Non-pigmented ciliary epithelial cell (primary cell): ENCODE results near the gene HYCC2.
"Not testable (repeated sequence)": the region's sequence is repeated elsewhere in the genome, so short reads cannot be mapped to it uniquely, and the experiment has no call there.

Experiments
- DNase-seq: peaks from one replicate; pipeline ENCODE4 v3.0.0-alpha.2; 2010; ENCODE audit warnings: low read depth

Gene HYCC2

GRCh38 chr2:201071479-201072200, at the start of gene HYCC2, which contains the start of gene NDUFB3:
Gene HYCC2, minus strand, starts transcription at chr2:201071671. Its CDS starts 47,662 bp downstream, at chr2:201024009.
Gene NDUFB3, plus strand, starts transcription at chr2:201072001. Its CDS starts 6,882 bp downstream, at chr2:201078883.
- DNase-seq = peak; percentile 75

- DNase-seq = no peak
Measured at GRCh38 chr2:201118961-201119854, 47.7 kb upstream of the HYCC2 start.

- DNase-seq = no peak
Measured at GRCh38 chr2:201118121-201118960, 46.9 kb upstream of the HYCC2 start.

DNA sequence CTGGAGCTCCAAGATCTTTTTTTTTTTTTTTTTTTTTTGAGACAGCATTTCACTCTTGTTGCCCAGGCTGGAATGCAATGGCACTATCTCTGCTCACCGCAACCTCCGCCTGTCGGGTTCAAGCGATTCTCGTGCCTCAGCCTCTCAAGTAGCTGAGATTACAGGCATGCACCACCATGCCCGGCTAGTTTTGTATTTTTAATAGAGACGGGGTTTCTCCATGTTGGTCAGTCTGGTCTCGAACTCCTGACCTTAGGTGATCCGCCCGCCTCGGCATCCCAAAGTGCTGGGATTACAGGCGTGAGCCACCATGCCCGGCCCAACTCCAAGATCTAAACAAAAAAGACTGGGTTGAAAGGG, 46.2 kb upstream of the HYCC2 start:
- not testable (repeated sequence) for DNase-seq

- no peak for DNase-seq
Measured at GRCh38 chr2:201116959-201117734, 45.7 kb upstream of the HYCC2 start.

GRCh38 chr2:201116115-201116958, 44.9 kb upstream of the HYCC2 start, which contains the start of gene CFLAR:
Gene CFLAR, plus strand, starts transcription at chr2:201116164. Its CDS starts 13,702 bp downstream, at chr2:201129866.
- DNase-seq = no peak

- DNase-seq = no peak
Measured at GRCh38 chr2:201114846-201115245, 43.4 kb upstream of the HYCC2 start.

DNA sequence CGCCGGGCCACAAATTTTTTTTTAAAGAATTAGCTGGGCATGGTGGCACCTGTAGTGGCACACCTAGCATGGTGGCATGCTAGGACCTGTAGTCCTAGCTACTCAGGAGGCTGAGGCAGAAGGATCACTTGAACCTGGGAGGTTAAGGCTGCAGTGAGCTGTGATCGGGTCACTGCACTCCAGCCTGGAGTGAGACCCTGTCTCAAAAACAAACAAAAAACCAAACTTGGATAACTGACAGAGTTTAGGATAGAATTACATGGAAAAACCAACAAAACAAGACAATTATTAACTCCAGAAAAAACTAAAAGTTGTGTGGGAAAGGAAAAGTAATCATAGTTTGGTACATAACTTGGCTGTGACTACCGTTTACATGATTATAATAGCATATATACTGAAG, 42.9 kb upstream of the HYCC2 start:
- DNase-seq = no peak

DNA sequence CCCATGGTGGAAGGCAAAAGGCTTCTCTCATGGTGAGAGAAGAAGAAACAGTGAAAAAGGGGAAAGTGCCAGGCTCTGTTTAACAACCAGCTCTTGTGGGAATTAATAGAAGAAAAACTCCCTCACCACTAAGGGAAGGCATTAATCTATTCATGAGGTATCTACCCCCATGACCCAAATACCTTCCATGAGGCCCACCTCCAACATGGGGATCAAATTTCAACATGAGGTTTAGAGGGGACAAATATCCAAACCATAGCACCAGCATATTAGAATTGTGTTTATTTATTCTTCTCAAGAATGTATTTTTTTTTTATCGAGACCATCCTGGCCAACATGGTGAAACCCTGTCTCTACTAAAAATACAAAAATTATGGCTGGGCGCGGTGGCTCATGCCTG, 39.6 kb upstream of the HYCC2 start:
- no peak for DNase-seq

- DNase-seq = no peak
Measured at GRCh38 chr2:201110615-201111014, 39.1 kb upstream of the HYCC2 start.

DNA sequence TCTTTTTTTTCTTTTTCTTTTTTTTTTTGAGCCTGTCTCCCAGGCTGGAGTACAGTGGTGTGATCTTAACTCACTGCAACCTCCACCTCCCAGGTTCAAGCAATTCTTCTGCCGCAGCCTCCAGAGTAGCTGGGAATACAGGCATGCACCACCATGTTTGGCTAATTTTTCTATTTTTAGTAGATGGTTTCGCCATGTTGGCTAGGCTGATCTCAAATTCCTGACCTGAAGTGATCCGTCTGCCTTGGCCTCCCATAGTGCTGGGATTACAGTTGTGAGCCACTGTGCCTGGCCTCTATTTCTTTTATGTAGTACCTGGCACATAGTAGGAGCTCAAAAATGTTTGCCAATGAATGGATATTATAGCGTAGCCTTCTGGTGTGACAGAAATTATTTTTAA, 37.7 kb upstream of the HYCC2 start:
- no peak for DNase-seq

GRCh38 chr2:201108341-201108740, 36.9 kb upstream of the HYCC2 start:
- DNase-seq = no peak

DNA sequence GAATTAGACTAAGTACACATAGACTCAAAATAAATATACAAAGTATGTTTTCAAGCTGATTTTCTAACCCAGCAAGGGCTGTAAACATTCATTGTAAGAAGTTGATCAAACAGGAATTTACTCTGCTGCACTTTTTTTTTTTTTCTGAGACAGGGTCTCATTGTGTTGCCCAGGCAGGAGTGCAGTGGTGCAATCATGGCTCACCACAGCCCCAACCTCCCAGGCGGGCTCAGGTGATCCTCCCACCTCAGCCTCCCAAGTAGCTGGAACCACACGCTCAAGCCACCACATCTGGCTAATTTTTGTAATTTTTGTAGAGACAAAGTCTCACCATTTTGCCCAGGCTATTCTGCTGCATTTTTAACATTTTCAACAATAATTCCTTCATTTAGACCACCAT, 36.2 kb upstream of the HYCC2 start:
- no peak for DNase-seq

DNA sequence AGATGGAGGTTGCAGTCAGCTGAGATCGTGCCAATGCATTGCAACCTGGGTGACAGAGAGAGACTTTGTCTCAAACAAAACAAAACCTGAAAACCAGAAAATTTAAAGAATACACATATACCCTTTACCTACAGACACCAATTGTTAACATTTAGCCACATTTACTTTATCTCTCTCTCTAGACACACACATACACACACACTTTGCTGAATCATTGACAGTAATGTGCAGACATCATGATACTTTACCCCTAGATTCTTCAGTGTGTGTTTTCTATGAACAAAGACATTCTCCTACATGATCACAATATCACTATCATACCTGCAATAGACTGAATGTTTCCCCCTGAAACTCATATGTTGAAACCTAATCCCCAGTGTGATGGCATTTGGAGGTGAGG, 34.3 kb upstream of the HYCC2 start:
- DNase-seq = no peak

- no peak for DNase-seq
Measured at GRCh38 chr2:201100497-201100896, 29.0 kb upstream of the HYCC2 start.

- no peak for DNase-seq
Measured at GRCh38 chr2:201093573-201093972, 22.1 kb upstream of the HYCC2 start.

DNA sequence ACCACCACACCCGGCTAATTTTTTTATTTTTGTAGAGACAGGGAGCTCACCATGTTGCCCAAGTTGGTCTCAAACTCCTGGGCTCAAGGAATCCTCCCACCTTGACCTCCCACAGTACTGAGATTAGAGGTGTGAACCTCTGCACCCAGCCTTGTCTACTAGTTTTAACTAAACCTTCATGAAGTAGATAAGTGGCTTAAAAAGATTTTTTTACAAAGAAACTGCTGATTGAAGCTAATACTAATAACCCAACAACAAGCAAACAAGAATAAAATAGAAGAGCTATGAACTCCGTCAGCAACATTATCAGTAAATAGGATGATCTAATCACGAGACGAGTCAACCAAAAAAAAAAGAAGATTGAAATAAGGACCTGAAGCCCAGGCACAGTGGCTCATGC, 19.1 kb upstream of the HYCC2 start:
- no peak for DNase-seq

GRCh38 chr2:201084863-201085262, 13.4 kb upstream of the HYCC2 start:
- no peak for DNase-seq

DNA sequence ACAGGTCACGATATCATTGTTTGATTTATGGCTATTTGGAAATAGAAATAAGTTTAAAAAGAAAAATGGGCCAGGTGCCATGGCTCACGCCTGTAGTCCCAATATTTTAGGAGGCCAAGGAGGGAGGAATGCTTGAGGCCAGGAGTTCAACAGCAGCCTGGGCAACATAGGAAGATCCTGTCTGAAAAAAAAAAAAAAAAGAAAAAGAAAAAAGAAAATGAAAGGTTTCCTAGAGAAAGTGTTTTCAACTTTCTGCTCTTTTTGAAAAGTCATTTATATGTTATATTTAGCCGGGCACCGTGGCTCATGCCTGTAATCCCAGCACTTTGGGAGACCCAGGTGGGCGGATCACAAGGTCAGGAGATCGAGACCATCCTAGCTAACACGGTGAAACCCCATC, 3.5 kb upstream of the HYCC2 start:
- DNase-seq = no peak

DNA sequence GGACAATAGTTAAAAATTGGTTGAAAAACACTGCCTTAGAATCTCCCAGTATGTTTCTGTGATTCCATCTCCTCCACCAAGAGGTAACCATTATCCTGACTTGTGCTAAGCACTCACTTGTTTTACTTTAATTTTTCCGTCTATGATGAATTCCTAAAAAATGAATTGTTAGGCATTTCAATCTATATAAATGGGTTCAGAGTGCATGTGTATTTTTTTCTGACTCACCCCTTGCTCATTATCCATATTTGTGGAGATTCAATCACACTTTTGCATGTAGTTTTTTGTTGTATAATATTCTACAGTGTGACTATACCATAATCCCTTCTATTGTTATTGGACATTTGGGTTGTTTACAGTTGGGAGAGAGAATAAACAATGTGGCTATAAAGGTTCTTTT, 1.6 kb upstream of the HYCC2 start:
- DNase-seq = no peak

GRCh38 chr2:201072201-201072530, 695 bp upstream of the HYCC2 start:
- DNase-seq = no peak
